ELR (cell line): ENCODE data around the gene TBR1.

Source experiments
- DNase-seq: peaks from one replicate; pipeline ENCODE4 v3.0.0-alpha.2; 2015; ENCODE audit warnings: low read depth

TBR1 gene

GRCh38 chr2:161415987-161416707 is at the start of gene TBR1:
Gene TBR1 (plus strand): TSS chr2:161416297. CDS start chr2:161416411, 114 bp downstream.
- peak; percentile 25 for DNase-seq

DNA sequence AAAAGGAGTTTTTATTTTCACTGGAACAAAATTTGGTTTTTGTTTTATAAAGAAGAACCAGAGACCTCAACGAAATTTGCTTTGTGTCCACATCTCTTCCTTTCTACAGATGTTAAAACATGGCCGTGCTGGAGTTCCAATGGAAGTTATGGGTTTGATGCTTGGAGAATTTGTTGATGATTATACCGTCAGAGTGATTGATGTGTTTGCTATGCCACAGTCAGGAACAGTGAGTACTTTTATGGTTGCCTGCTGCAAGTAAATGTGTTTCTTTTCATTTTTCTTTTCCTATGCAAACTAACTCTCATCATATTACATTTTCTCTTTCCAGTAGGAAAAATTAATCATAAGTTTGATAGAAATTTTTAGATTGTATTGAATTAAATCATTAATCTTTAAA is 48.4 kb upstream of the TBR1 start:
- no peak for DNase-seq

DNA sequence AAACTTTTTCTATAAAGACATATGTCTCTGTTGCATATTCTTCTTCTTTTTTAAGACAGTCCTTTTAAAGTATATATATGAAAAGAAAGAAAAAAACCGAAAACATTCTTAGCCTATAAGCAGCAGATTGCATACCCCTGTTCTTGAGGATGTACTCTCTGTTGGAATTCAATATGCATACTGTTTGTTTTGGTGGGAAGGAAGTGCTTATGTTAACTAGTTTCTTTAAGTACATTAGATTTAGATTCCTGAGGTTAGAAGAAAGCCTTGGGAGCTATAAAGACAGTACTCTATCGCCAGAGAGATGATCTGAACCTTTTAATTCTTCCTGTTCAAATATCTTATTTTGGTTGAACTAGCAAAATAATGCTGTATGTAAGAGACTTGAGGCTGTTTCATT is 46.8 kb upstream of the TBR1 start:
- DNase-seq, result no peak

GRCh38 chr2:161370981-161371380 is 45.1 kb upstream of the TBR1 start:
- no peak for DNase-seq

- DNase-seq, result no peak
These were observed 44.2 kb upstream of the TBR1 start for GRCh38 chr2:161371869-161372268.

DNA sequence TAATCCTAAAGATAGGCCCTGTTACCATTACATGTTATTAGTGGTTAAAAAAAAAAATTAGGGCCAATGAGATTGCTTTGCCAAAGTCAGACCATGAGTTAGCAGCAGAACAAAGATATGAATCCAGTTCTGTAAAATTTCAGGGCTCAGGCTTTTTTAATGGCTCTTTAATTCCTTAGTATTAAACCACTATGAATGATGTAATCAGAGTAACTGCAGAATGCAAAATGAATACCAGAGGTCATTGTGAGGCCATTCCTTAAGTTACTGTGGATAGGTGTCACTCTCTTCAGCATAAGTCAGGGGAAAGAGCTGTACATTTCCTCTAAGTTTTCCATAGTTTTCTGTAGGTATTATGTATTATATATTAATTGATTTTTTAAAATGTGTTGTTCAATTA is 42.2 kb upstream of the TBR1 start:
- DNase-seq, result peak; percentile 13

DNA sequence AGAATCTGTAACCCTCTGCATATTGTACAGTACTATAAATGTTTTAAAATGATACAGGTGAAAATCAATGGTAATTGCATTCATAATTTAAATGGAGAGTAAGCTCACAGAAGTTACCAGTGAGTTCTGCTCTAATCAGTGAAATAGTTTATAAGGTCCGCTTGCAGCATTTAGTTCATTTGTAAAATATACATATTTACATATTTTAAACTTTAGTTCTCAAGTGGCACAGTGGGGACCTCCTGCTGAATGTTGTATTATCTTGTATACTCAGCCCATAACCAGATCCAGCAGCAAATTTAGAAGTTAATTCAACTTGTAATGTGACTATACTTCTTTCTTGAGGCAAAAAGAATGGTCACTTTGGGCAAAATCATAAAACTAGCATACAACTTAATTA is 41.7 kb upstream of the TBR1 start:
- no peak for DNase-seq

DNA sequence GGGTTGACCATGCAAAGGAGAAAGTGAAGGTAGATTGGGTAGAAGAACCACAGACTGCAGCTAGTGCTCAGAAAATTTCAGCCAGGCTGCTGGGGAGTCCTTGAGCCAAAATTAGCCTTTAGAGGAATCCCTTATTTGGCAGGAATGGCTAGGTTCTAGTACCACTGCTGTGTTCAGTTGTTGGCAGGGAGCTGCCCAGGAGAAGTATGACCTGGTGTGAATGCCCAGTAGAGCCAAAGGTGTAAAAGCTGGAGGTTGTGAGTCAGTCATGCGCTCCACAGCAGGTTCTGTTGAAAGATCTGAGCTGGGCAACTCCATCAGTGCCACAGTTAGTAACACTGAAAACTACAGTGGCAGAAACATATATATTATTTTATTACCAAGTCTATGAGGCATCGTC is 36.4 kb upstream of the TBR1 start:
- DNase-seq, result no peak

DNA sequence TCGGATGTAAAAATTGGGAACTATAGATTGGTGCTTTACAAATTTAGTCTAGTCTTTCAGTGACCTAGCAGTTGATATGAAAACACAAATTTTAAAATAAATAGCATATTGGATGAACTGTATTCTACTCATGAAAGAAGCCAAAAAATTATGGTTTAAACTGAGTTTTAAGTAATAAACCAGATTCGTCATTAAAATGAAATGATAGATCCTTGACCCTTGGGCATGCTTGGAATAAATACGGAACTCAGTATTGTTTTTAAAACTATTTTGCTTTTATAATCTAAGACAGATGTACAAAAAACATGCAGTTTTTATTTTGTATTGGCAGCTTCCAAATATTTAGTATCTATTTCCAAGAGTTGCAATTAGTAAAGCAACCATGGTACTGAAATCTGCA is 34.6 kb upstream of the TBR1 start:
- no peak for DNase-seq

DNA sequence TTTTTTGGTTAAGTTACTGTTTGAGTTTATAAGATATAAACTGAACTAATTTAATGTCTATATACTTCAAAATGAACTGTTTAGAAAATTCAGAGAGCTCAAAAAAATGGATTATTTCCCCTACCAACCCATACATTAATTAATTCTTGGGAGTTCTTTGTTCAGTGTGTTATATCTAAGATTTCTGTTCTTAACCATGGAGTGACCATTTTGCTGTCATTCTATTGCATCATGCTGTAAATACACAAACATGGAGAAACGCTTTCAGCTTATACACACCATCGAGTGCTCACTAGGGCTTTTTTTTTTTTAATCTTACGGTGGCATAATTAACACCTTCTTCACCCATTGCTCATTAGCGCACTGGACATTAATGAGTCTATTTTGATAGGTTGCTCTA is 33.4 kb upstream of the TBR1 start:
- DNase-seq, result no peak

DNA sequence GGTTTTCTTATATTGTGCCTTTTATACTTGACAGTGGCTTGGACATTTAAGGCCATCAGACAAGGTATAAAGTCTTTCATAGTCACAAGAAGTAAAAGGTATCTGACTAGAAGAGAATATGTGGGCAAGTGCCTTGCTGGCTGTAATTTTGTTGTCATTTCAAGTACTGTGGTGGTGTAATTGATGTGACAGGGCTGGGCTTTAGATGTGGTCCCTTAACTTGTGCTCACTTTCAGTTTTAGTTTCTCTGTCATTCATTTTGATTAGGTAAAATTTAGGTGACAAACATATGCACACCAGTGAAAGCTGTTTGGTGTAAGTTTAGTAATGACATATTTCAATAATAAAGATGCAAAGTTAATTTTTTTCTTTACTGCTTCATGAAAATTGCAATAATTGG is 31.2 kb upstream of the TBR1 start:
- DNase-seq, result no peak

GRCh38 chr2:161386228-161386824 is 29.8 kb upstream of the TBR1 start:
- DNase-seq, result no peak

DNA sequence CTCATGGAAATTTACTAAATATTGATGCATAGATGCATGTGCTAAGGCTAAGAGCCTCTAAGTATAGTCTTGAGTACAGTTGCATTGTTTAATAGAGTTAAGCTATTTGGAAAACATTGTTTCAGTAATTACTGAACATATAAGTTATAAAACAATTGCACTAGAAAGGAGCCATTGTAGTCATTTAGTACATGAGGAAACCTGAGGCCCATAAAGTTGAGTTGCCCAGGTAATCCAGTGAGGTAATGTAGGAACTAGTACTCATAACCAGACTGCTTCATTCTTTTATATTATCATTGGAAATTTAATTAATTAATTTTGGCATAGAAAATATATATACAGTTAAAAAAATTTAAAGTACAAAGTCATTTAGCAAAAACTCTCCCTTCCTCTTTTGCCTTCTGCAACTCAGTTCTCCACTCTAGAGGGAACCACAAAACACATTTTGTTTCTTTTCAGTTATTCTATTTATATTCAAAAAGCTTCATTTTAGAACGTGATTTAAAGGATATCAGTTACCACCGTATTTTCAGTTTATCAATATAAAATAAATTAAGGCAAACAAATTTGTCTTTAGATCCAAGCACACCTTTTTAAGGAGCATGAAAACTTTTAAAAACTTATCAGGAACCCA is 27.8 kb upstream of the TBR1 start:
- no peak for DNase-seq

GRCh38 chr2:161391737-161392506 is 24.2 kb upstream of the TBR1 start:
- no peak for DNase-seq

DNA sequence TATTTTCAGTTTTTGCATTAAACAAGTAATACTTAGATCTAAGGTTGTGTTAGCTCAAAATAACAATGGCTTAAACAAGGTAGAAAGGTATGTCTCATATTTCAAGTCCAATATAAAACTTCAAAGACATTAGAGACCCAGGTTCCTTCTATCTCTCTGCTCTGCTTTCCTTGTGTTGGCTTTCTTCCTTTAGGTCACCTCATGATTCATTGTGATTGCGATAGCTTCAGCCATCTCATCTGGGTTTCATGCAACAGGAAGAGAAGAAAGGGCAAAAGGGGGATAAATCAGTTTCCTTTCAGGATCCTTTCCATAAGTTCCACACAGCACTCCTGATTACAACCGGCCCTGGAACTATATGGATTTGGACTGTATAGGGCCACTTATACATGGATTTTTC is 16.0 kb upstream of the TBR1 start:
- peak; percentile 75 for DNase-seq

DNA sequence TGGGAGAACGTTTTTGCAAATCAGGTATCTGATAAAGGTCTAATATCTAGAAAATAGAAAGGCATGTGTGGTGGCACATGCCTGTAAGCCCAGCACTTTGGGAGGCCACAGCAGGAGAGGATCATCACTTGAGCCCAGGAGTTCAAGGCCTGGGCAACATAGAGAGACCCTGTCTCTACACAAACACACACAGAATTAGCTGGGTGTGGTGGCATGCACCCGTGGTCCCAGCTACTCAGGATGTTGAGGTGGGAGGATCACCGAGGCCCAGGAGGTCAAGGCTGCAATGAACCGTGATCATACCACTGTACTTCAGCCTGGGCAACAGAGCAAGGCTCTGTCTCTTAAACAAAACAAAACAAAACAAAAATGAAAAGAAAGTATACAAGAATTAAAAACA is 13.8 kb upstream of the TBR1 start:
- no peak for DNase-seq

GRCh38 chr2:161406316-161406715 is 9.8 kb upstream of the TBR1 start:
- no peak for DNase-seq

- DNase-seq, result no peak
These were observed 8.5 kb upstream of the TBR1 start for GRCh38 chr2:161407597-161407996.

- DNase-seq, result no peak
These were observed 6.7 kb upstream of the TBR1 start for GRCh38 chr2:161409308-161409907.

- DNase-seq, result no peak
These were observed 3.8 kb upstream of the TBR1 start for GRCh38 chr2:161412346-161412745.

GRCh38 chr2:161414042-161415033 is 1.8 kb upstream of the TBR1 start:
- peak; percentile 71 for DNase-seq
